Gastroesophageal sphincter (tissue), 2 donors: ENCODE measurements around the gene DGKI.

Experiments
- POLR2A ChIP-seq, 2 donors: fragments of 450-650 bp; IDR thresholded peaks; one replicate each; pipeline ENCODE4 v1.6.1; 2017; ENCODE audit warnings: antibody characterized with exemption in 2 of 2, mild to moderate bottlenecking in 2 of 2, moderate library complexity in 1 of 2
- POLR2AphosphoS5 ChIP-seq: sonication (generic); formaldehyde crosslinking; IDR thresholded peaks from one replicate; pipeline ENCODE4 v1.6.1; 2017; ENCODE audit warnings: antibody characterized with exemption

GRCh38 chr7:137482466-137482865 is 364.3 kb downstream of the DGKI start:
- TF ChIP-seq POLR2AphosphoS5 (no peak), POLR2A (IDR thresholded peaks at IDR 0.05) (no peak)
